A673 (cell line): ENCODE data around the gene CPLX1.
"Not testable (repeated sequence)": the region's sequence is repeated elsewhere in the genome, so short reads cannot be mapped to it uniquely, and the experiment has no call there.

Source experiments
- CTCF ChIP-seq: fragments of 300-800, 200-600 bp; sonication (generic); conservative IDR thresholded peaks from 2 replicates; pipeline ENCODE4 v1.5.1; 2017; ENCODE audit warnings: low read depth, mild to moderate bottlenecking, antibody characterized with exemption, low read length, moderate library complexity, mixed read lengths
- EZH2 ChIP-seq: fragments of 200-600 bp; sonication (generic); IDR thresholded peaks from 2 replicates; pipeline ENCODE4 v1.6.1; 2017; ENCODE audit warnings: borderline replicate concordance, low read depth, mild to moderate bottlenecking, mixed read lengths, antibody characterized with exemption, low read length; ENCODE audit not compliant: poor library complexity, severe bottlenecking

DNA sequence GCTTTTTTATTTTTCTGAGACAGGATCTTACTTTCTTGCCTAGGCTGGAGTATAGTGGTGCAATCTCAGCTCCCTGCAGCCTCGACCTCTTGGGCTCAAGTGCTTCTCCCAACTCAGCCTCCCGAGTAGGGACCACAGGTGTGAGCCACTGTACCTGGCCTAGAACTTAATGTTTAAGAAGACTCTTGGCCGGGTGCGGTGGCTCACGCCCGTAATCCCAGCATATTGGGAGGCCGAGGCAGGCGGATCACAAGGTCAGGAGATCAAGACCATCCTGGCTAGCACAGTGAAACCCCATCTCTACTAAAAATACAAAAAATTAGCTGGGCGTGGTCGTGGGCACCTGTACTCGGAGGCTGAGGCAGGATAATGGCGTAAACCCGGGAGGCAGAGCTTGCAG, 72.7 kb downstream of the CPLX1 start:
- TF ChIP-seq CTCF, EZH2: not testable (repeated sequence)
